Measurements from ENCODE around the gene ENO3.

- TF ChIP-seq CTCF (IDR thresholded peaks at IDR 0.05) (no peak), POLR2A (IDR thresholded peaks at IDR 0.05) (no peak)
Measured at GRCh38 chr17:4921320-4921719, 29.6 kb upstream of the ENO3 start.

Data from testis (tissue), 2 donors.